ENCODE measurements around the gene LIG1.
"Not testable (repeated sequence)": the region's sequence is repeated elsewhere in the genome, so short reads cannot be mapped to it uniquely, and the experiment has no call there.

The LIG1 gene

GRCh38 chr19:48085904-48086864, 84.0 kb downstream of the LIG1 start:
- H3K4me3 ChIP-seq (ENCODE audit: low read depth, low read length) = no peak overlapping the region

GRCh38 chr19:48085076-48085475, 85.1 kb downstream of the LIG1 start:
- no peak overlapping the region for H3K4me3 ChIP-seq (ENCODE audit: low read depth, low read length)

GRCh38 chr19:48081106-48081505, 89.0 kb downstream of the LIG1 start:
- no peak overlapping the region for H3K4me3 ChIP-seq (ENCODE audit: low read depth, low read length)

GRCh38 chr19:48070177-48070769, 99.9 kb downstream of the LIG1 start:
- H3K4me3 ChIP-seq (ENCODE audit: low read depth, low read length) = not testable (repeated sequence)

GRCh38 chr19:48069435-48069834, 100.7 kb downstream of the LIG1 start:
- H3K4me3 ChIP-seq (ENCODE audit: low read depth, low read length) = no peak overlapping the region
